EH (cell line): Measurements from ENCODE around the gene CCDC178.

ENCODE experiments used
- DNase-seq: peaks from one replicate; pipeline ENCODE4 v3.0.0-alpha.2; 2015; ENCODE audit warnings: low read depth

CCDC178 gene

GRCh38 chr18:32911660-32912284, 528.7 kb downstream of the CCDC178 start:
- no peak for DNase-seq

GRCh38 chr18:32910694-32911296, 529.7 kb downstream of the CCDC178 start:
- no peak for DNase-seq

- DNase-seq = no peak
Measured at GRCh38 chr18:32909798-32910561, 530.5 kb downstream of the CCDC178 start.

GRCh38 chr18:32908424-32908805, 532.1 kb downstream of the CCDC178 start:
- DNase-seq = no peak

GRCh38 chr18:32907648-32908423, 532.7 kb downstream of the CCDC178 start:
- no peak for DNase-seq

GRCh38 chr18:32907311-32907585, 533.3 kb downstream of the CCDC178 start:
- DNase-seq = no peak

GRCh38 chr18:32906506-32907310, 533.8 kb downstream of the CCDC178 start:
- DNase-seq = no peak

- DNase-seq = no peak
Measured at GRCh38 chr18:32905651-32906050, 534.9 kb downstream of the CCDC178 start.

GRCh38 chr18:32902568-32903330, 537.8 kb downstream of the CCDC178 start:
- DNase-seq = no peak

GRCh38 chr18:32899819-32900218, 540.7 kb downstream of the CCDC178 start:
- no peak for DNase-seq

- no peak for DNase-seq
Measured at GRCh38 chr18:32896776-32897547, 543.6 kb downstream of the CCDC178 start.

- DNase-seq = no peak
Measured at GRCh38 chr18:32893915-32894314, 546.6 kb downstream of the CCDC178 start.

GRCh38 chr18:32891797-32892196, 548.7 kb downstream of the CCDC178 start:
- no peak for DNase-seq

- DNase-seq = no peak
Measured at GRCh38 chr18:32891130-32891529, 549.4 kb downstream of the CCDC178 start.

- no peak for DNase-seq
Measured at GRCh38 chr18:32889615-32890593, 550.6 kb downstream of the CCDC178 start.

GRCh38 chr18:32888306-32888705, 552.2 kb downstream of the CCDC178 start:
- DNase-seq = no peak
